ENCODE results near the gene PARD3.

GRCh38 chr10:34078017-34078744 lies 736.9 kb downstream of the PARD3 start:
- TF ChIP-seq JUN (IDR thresholded peaks at IDR 0.05): no peak
- TF ChIP-seq CTCF (IDR thresholded peaks at IDR 0.05): no peak
- TF ChIP-seq POLR2A (IDR thresholded peaks at IDR 0.05; ENCODE audit: low read length): no peak
- no peak for TF ChIP-seq CHD2 (IDR thresholded peaks at IDR 0.05; ENCODE audit: low read length, partially characterized antibody)
- TF ChIP-seq CEBPB (IDR thresholded peaks at IDR 0.05): no peak
- TF ChIP-seq REST (IDR thresholded peaks at IDR 0.05): no peak
- no peak for TF ChIP-seq EP300 (IDR thresholded peaks at IDR 0.05)
- no peak for TF ChIP-seq RCOR1 (IDR thresholded peaks at IDR 0.05; ENCODE audit: low read depth, low read length)
- no peak for TF ChIP-seq SREBF2 (IDR thresholded peaks at IDR 0.05)

Data from A549 (cell line).